Spinal cord (tissue), 10 donors: ENCODE results near the gene STOML1. TPM values are rescaled to one million over a fixed set of nuclear protein-coding genes. Genes with fewer than 3 reads are reported as not detected.
A peak's percentile ranks its signal among the peaks of the same experiment; 100 is the strongest.

Source experiments
- DNase-seq, 6 donors: peaks; one replicate each; pipeline versions ENCODE4 v3.0.0 to v3.0.0-alpha.2; 2013 to 2015; ENCODE audit warnings: low spot score in 6 of 6, low read depth in 4 of 6
- H3K27ac ChIP-seq: one replicate; pipeline ENCODE4 v1.5.1; 2013; ENCODE audit warnings: low read depth, low read length, control low read depth
- H3K27me3 ChIP-seq: one replicate; pipeline ENCODE4 v1.6.1; 2013; ENCODE audit warnings: low read length; ENCODE audit not compliant: control insufficient read depth, insufficient read depth
- H3K36me3 ChIP-seq: one replicate; pipeline ENCODE4 v1.6.1; 2013; ENCODE audit warnings: low read length; ENCODE audit not compliant: control insufficient read depth, insufficient read depth
- H3K4me1 ChIP-seq: one replicate; pipeline ENCODE4 v1.6.1; 2013; ENCODE audit warnings: low read length; ENCODE audit not compliant: control insufficient read depth, insufficient read depth
- H3K4me3 ChIP-seq: one replicate; pipeline ENCODE4 v1.5.1; 2013; ENCODE audit warnings: low read depth, low read length, control low read depth
- H3K9me3 ChIP-seq: one replicate; pipeline ENCODE4 v1.6.1; 2013; ENCODE audit warnings: low read length; ENCODE audit not compliant: control insufficient read depth, insufficient read depth
- WGBS: methylation state at CpG from one replicate; pipeline ENCODE4 v1.1.5; 2013; ENCODE audit warnings: missing lambda C conversion rate; ENCODE audit not compliant: insufficient coverage; 5-methylcytosine and 5-hydroxymethylcytosine counted together
- polyA plus RNA-seq, 2 donors: library from polyadenylated mRNA; unstranded; fragments of 120-200 nt; gene quantifications; one replicate each; pipeline ENCODE4 v1.2.1, GENCODE V29; 2013; ENCODE audit not compliant: insufficient read length in 2 of 2
- total RNA-seq, 2 donors: library from RNA; depleted of rRNA in 1 of 2; stranded (reverse); fragments of 120-200 nt in 1 of 2; fragments of >200 nt in 1 of 2; gene quantifications; one replicate each; pipeline versions ENCODE4 v1.2.3 to v1.2.4, GENCODE V29; 2013 to 2014
- donor health status: healthy.

Gene STOML1
- total and polyA plus RNA-seq, 4 donors, result 26.8 to 57.9 (median 44.8) TPM

GRCh38 chr15:73955861-73956742, 36.0 kb downstream of the STOML1 start:
- H3K4me3 ChIP-seq, result no peak overlapping the region
- peaks cover 12% of the 10 kb centered on the region for H3K36me3 ChIP-seq
- no peaks in the 10 kb centered on the region for H3K9me3 ChIP-seq
- H3K4me1 ChIP-seq, result peaks cover 16% of the 10 kb centered on the region
- no peak overlapping the region for H3K27ac ChIP-seq
- WGBS, result 96% methylated on average over 6 of the region's 12 CpGs
- no peak for DNase-seq
- H3K27me3 ChIP-seq, result no peaks in the 10 kb centered on the region

- WGBS, result 94% methylated on average over 4 of the region's 4 CpGs
- H3K4me1 ChIP-seq, result peaks cover 24% of the 10 kb centered on the region
Measured at GRCh38 chr15:73955326-73955725, 36.8 kb downstream of the STOML1 start.

GRCh38 chr15:73954188-73955145, 37.6 kb downstream of the STOML1 start:
- Histone ChIP-seq H3K4me3 (no peak overlapping the region), H3K27me3 (no peaks in the 10 kb centered on the region), H3K4me1 (peaks cover 24% of the 10 kb centered on the region), H3K36me3 (peaks cover 12% of the 10 kb centered on the region), H3K27ac (no peak overlapping the region), H3K9me3 (no peaks in the 10 kb centered on the region)
- whole genome bisulfite sequencing, result 92% methylated on average over 23 of the region's 27 CpGs
- no peak for DNase-seq

More at GRCh38 chr15:73955326-73955725, 36.8 kb downstream of the STOML1 start:
- Histone ChIP-seq H3K36me3 (peaks cover 12% of the 10 kb centered on the region), H3K27me3 (no peaks in the 10 kb centered on the region), H3K9me3 (no peaks in the 10 kb centered on the region), H3K27ac (no peak overlapping the region), H3K4me3 (no peak overlapping the region)
- DNase-seq, result no peak

GRCh38 chr15:73952913-73953750, 39.0 kb downstream of the STOML1 start:
- WGBS, result 87% methylated on average over 10 of the region's 10 CpGs
- no peak for DNase-seq
- H3K27ac ChIP-seq, result no peak overlapping the region
- H3K4me1 ChIP-seq, result peaks cover 24% of the 10 kb centered on the region
- H3K9me3 ChIP-seq, result no peaks in the 10 kb centered on the region
- no peaks in the 10 kb centered on the region for H3K27me3 ChIP-seq
- H3K4me3 ChIP-seq, result no peak overlapping the region
- H3K36me3 ChIP-seq, result peaks cover 12% of the 10 kb centered on the region

- Histone ChIP-seq H3K4me3 (no peak overlapping the region), H3K27ac (peak overlapping the region; percentile 90), H3K9me3 (no peaks in the 10 kb centered on the region), H3K27me3 (no peaks in the 10 kb centered on the region), H3K4me1 (peaks cover 24% of the 10 kb centered on the region), H3K36me3 (peaks cover 12% of the 10 kb centered on the region)
- DNase-seq, result no peak
- WGBS, result 82% methylated on average over 21 of the region's 21 CpGs
Measured at GRCh38 chr15:73952171-73952912, 39.8 kb downstream of the STOML1 start.

- no peak overlapping the region for H3K4me3 ChIP-seq
- H3K4me1 ChIP-seq, result peaks cover 24% of the 10 kb centered on the region
- H3K27ac ChIP-seq, result peak overlapping the region; percentile 90
- WGBS, result 50% methylated on average over 3 of the region's 13 CpGs
- H3K9me3 ChIP-seq, result no peaks in the 10 kb centered on the region
- no peaks in the 10 kb centered on the region for H3K27me3 ChIP-seq
- DNase-seq, result no peak
- H3K36me3 ChIP-seq, result peaks cover 18% of the 10 kb centered on the region
Measured at GRCh38 chr15:73951601-73952000, 40.5 kb downstream of the STOML1 start.

- Histone ChIP-seq H3K4me3 (no peak overlapping the region), H3K27ac (peak overlapping the region; percentile 90)
- peak in 5 of 6 donors; percentile 52 to 96 (median 70) for DNase-seq
Measured at GRCh38 chr15:73950831-73951561, 41.1 kb downstream of the STOML1 start.

GRCh38 chr15:73950479-73950830, 41.6 kb downstream of the STOML1 start:
- no peak overlapping the region for H3K4me3 ChIP-seq
- peaks cover 25% of the 10 kb centered on the region for H3K36me3 ChIP-seq
- peaks cover 24% of the 10 kb centered on the region for H3K4me1 ChIP-seq
- H3K27me3 ChIP-seq, result no peaks in the 10 kb centered on the region
- no peaks in the 10 kb centered on the region for H3K9me3 ChIP-seq
- DNase-seq, result no peak
- peak overlapping the region; percentile 90 for H3K27ac ChIP-seq

More at GRCh38 chr15:73950831-73951561, 41.1 kb downstream of the STOML1 start:
- 10% methylated on average over 14 of the region's 15 CpGs for WGBS
- Histone ChIP-seq H3K4me1 (peaks cover 24% of the 10 kb centered on the region), H3K9me3 (no peaks in the 10 kb centered on the region), H3K27me3 (no peaks in the 10 kb centered on the region), H3K36me3 (peaks cover 24% of the 10 kb centered on the region)
